GM12891 (cell line): ENCODE results near the gene AP2A1.

Source experiments
- PAX5 ChIP-seq: IDR thresholded peaks from 2 replicates; pipeline ENCODE4 v1.6.1; 2011; ENCODE audit warnings: low read length, moderate library complexity, mild to moderate bottlenecking; ENCODE audit not compliant: insufficient read depth, severe bottlenecking
- POLR2A ChIP-seq: IDR thresholded peaks from 2 replicates; pipeline ENCODE4 v1.6.1; 2011; ENCODE audit warnings: low read depth, low read length, control low read depth
- POLR2AphosphoS5 ChIP-seq: IDR thresholded peaks from 2 replicates; pipeline ENCODE4 v1.6.1; 2011; ENCODE audit warnings: low read depth, low read length, control low read depth
- TAF1 ChIP-seq: IDR thresholded peaks from 2 replicates; pipeline ENCODE4 v1.6.1; 2011; ENCODE audit warnings: low read depth, low read length, control low read depth

GRCh38 chr19:49820125-49820524, 53.3 kb downstream of the AP2A1 start:
- TF ChIP-seq POLR2A, result no peak
- no peak for TF ChIP-seq POLR2AphosphoS5
- TF ChIP-seq TAF1, result no peak
- TF ChIP-seq PAX5, result no peak
